H9 (cell line): ENCODE data around the gene UGT1A7. TPM values are rescaled to one million over a fixed set of nuclear protein-coding genes. Genes with fewer than 3 reads are reported as not detected.

Source experiments
- DNase-seq: peaks from one replicate; pipeline ENCODE4 v3.0.0-alpha.2; 2017
- H2AFZ ChIP-seq: one replicate; pipeline ENCODE4 v1.6.1; 2013; ENCODE audit warnings: mild to moderate bottlenecking, low read length, control low read depth, moderate library complexity
- H2AK5ac ChIP-seq: 2 replicates; pipeline ENCODE4 v1.6.1; 2013; ENCODE audit warnings: low read length, control low read depth, mixed read lengths; ENCODE audit not compliant: insufficient read length
- H2BK120ac ChIP-seq: one replicate; pipeline ENCODE4 v1.6.1; 2013; ENCODE audit warnings: low read depth, mild to moderate bottlenecking, low read length, control low read depth, inconsistent platforms; ENCODE audit not compliant: poor library complexity, severe bottlenecking
- H2BK12ac ChIP-seq: 2 replicates; pipeline ENCODE4 v1.6.1; 2013; ENCODE audit warnings: low read length, control low read depth, mixed read lengths, low read depth; ENCODE audit not compliant: insufficient read length
- H2BK15ac ChIP-seq: 2 replicates; pipeline ENCODE4 v1.6.1; 2013; ENCODE audit warnings: low read depth, low read length, control low read depth
- H2BK20ac ChIP-seq: one replicate; pipeline ENCODE4 v1.6.1; 2013; ENCODE audit warnings: low read depth, mild to moderate bottlenecking, low read length, control low read depth, inconsistent platforms; ENCODE audit not compliant: poor library complexity, severe bottlenecking
- H2BK5ac ChIP-seq: 2 replicates; pipeline ENCODE4 v1.6.1; 2013; ENCODE audit warnings: low read length, control low read depth, mixed read lengths; ENCODE audit not compliant: insufficient read length
- H3K14ac ChIP-seq: 2 replicates; pipeline ENCODE4 v1.6.1; 2013; ENCODE audit warnings: low read length, control low read depth; ENCODE audit not compliant: insufficient read depth
- H3K18ac ChIP-seq: 2 replicates; pipeline ENCODE4 v1.6.1; 2013; ENCODE audit warnings: low read depth, mild to moderate bottlenecking, mixed read lengths, low read length, control low read depth; ENCODE audit not compliant: insufficient read length
- H3K23ac ChIP-seq: 2 replicates; pipeline ENCODE4 v1.6.1; 2013; ENCODE audit warnings: low read length, control low read depth, mixed read lengths, low read depth; ENCODE audit not compliant: insufficient read length
- H3K23me2 ChIP-seq: 2 replicates; pipeline ENCODE4 v1.6.1; 2013; ENCODE audit warnings: low read depth, mild to moderate bottlenecking, mixed read lengths, low read length, control low read depth; ENCODE audit not compliant: insufficient read length, poor library complexity, severe bottlenecking
- H3K27ac ChIP-seq: 2 replicates; pipeline ENCODE4 v1.5.1; 2013; ENCODE audit warnings: low read length, control low read depth, mixed read lengths, low read depth; ENCODE audit not compliant: insufficient read length
- H3K27me3 ChIP-seq: 2 replicates; pipeline ENCODE4 v1.6.1; 2013; ENCODE audit warnings: low read length, control low read depth, inconsistent platforms; ENCODE audit not compliant: insufficient read depth
- H3K4ac ChIP-seq: 2 replicates; pipeline ENCODE4 v1.6.1; 2013; ENCODE audit warnings: low read depth, mild to moderate bottlenecking, control low read depth, inconsistent platforms, low read length, moderate library complexity
- H3K4me1 ChIP-seq: 2 replicates; pipeline ENCODE4 v1.6.1; 2013; ENCODE audit warnings: low read length, control low read depth, inconsistent platforms; ENCODE audit not compliant: insufficient read depth
- H3K4me2 ChIP-seq: 2 replicates; pipeline ENCODE4 v1.6.1; 2013; ENCODE audit warnings: low read length, control low read depth, mixed read lengths; ENCODE audit not compliant: insufficient read length, insufficient read depth
- H3K56ac ChIP-seq: 2 replicates; pipeline ENCODE4 v1.6.1; 2013; ENCODE audit warnings: low read depth, mild to moderate bottlenecking, mixed read lengths, low read length, control low read depth; ENCODE audit not compliant: insufficient read length
- H3K79me1 ChIP-seq: 2 replicates; pipeline ENCODE4 v1.6.1; 2013; ENCODE audit warnings: low read depth, mild to moderate bottlenecking, moderate library complexity, low read length, control low read depth, inconsistent platforms; ENCODE audit not compliant: insufficient read depth, poor library complexity, severe bottlenecking
- H3K79me2 ChIP-seq: 2 replicates; pipeline ENCODE4 v1.6.1; 2013; ENCODE audit warnings: low read length, control low read depth, inconsistent platforms; ENCODE audit not compliant: insufficient read depth
- H3K9ac ChIP-seq: 2 replicates; pipeline ENCODE4 v1.6.1; 2013; ENCODE audit warnings: low read length, control low read depth, mixed read lengths; ENCODE audit not compliant: insufficient read length; ENCODE audit errors: extremely low read depth
- H3K9me3 ChIP-seq: one replicate; pipeline ENCODE4 v1.6.1; 2013; ENCODE audit warnings: low read depth, low read length, inconsistent platforms; ENCODE audit not compliant: control insufficient read depth
- H3T11ph ChIP-seq: one replicate; pipeline ENCODE4 v1.6.1; 2013; ENCODE audit warnings: mild to moderate bottlenecking, low read length, control low read depth, inconsistent platforms
- H4K20me1 ChIP-seq: one replicate; pipeline ENCODE4 v1.6.1; 2013; ENCODE audit not compliant: control insufficient read depth, insufficient read length, insufficient read depth
- H4K5ac ChIP-seq: 2 replicates; pipeline ENCODE4 v1.6.1; 2013; ENCODE audit warnings: low read depth, mild to moderate bottlenecking, mixed read lengths, low read length, control low read depth; ENCODE audit not compliant: insufficient read length
- H4K8ac ChIP-seq: replicated peaks from 2 replicates; pipeline ENCODE4 v1.6.1; 2013; ENCODE audit warnings: low read length, control low read depth, mixed read lengths, low read depth; ENCODE audit not compliant: insufficient read length
- H4K91ac ChIP-seq: 2 replicates; pipeline ENCODE4 v1.6.1; 2013; ENCODE audit warnings: low read depth, mild to moderate bottlenecking, moderate library complexity, mixed read lengths, low read length, control low read depth; ENCODE audit not compliant: insufficient read length
- H3K27ac Mint-ChIP-seq, 3 experiments: 2 replicates in 2 of 3; 3 replicates in 1 of 3; pipeline ENCODE4 v1.8.0; 2020 to 2021; ENCODE audit warnings: mixed read lengths in 3 of 3, mild to moderate bottlenecking in 1 of 3, moderate library complexity in 1 of 3
- H3K27me3 Mint-ChIP-seq: 2 replicates; pipeline ENCODE4 v1.8.0; 2021; ENCODE audit warnings: low read depth, mild to moderate bottlenecking, moderate library complexity, mixed read lengths
- H3K36me3 Mint-ChIP-seq, 3 experiments: 2 replicates in 2 of 3; 3 replicates in 1 of 3; pipeline ENCODE4 v1.8.0; 2020 to 2021; ENCODE audit warnings: low read depth in 3 of 3, mixed read lengths in 3 of 3; ENCODE audit not compliant: insufficient read depth in 1 of 3
- H3K4me1 Mint-ChIP-seq, 2 experiments: 2 replicates each; pipeline ENCODE4 v1.8.0; 2020; ENCODE audit warnings: mixed read lengths in 2 of 2
- H3K4me3 Mint-ChIP-seq, 2 experiments: 2 replicates in 1 of 2; 3 replicates in 1 of 2; pipeline ENCODE4 v1.8.0; 2020 to 2021; ENCODE audit warnings: mild to moderate bottlenecking in 2 of 2, mixed read lengths in 2 of 2, moderate library complexity in 1 of 2
- H3K9me3 Mint-ChIP-seq, 2 experiments: 2 replicates in 1 of 2; 3 replicates in 1 of 2; pipeline ENCODE4 v1.8.0; 2020; ENCODE audit warnings: mild to moderate bottlenecking in 2 of 2, mixed read lengths in 2 of 2, moderate library complexity in 1 of 2
- CTCF ChIP-seq: fragments of 200-600 bp; sonication (generic); conservative IDR thresholded peaks from 3 replicates; pipeline ENCODE4 v1.8.0; 2021; ENCODE audit warnings: antibody characterized with exemption, mild to moderate bottlenecking
- WGBS: extraction: QIAGEN DNeasy Blood & Tissue Kit; methylation state at CpG from one replicate; pipeline ENCODE4 v1.1.7; 2013; ENCODE audit warnings: missing lambda C conversion rate, low lambda C conversion rate, mixed read lengths; ENCODE audit not compliant: insufficient read length; ENCODE audit errors: extremely low coverage; 5-methylcytosine and 5-hydroxymethylcytosine counted together
- total RNA-seq: library from RNA; stranded (reverse); gene quantifications from 2 replicates; pipeline ENCODE4 v1.2.1, GENCODE V29; 2021

The UGT1A7 gene
- total RNA-seq, 1 experiment from 2014 or later: not detected

DNA sequence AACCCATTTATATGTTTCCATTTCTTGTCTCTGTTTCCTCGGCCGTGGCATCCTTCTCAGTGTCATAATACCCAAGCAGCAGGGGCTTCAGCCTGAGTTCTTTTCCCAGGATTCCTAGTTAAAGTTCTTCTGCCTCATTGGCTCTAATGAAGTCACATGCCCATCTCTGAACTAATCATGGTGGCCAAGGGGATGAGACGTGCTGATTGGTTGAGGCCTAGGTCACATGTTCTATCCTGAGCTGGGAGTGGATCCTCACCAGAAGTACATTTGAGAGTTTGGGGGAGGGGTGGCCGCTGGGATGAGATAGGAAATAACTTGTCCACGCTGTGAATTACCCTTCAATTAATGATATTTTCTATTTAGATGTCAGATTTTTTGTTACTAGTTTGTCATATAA, 27.2 kb downstream of the UGT1A7 start:
- Mint-ChIP-seq H3K9me3 (peaks cover 3 to 4% of the 10 kb centered on the region in 2 experiments; a peak in 3 of 5 replicates), H3K4me3 (no peak overlapping the region), H3K27ac (no peak overlapping the region), H3K4me1 (peaks cover 7% of the 10 kb centered on the region in 2 experiments), H3K36me3 (peaks cover 0 to 4% (median 0%) of the 10 kb centered on the region in 3 experiments; a peak in 1 of 7 replicates), H3K27me3 (peaks cover 8% of the 10 kb centered on the region)
- no peak overlapping the region for H2BK12ac ChIP-seq
- no peak overlapping the region for H2BK15ac ChIP-seq
- no peaks in the 10 kb centered on the region for H3K27me3 ChIP-seq
- no peak overlapping the region for H4K91ac ChIP-seq
- H3K79me2 ChIP-seq: no peaks in the 10 kb centered on the region
- no peak overlapping the region for H3K27ac ChIP-seq
- no peak overlapping the region for H4K5ac ChIP-seq
- H3K4ac ChIP-seq: no peak overlapping the region
- H2AK5ac ChIP-seq: no peak overlapping the region
- no peaks in the 10 kb centered on the region for H3K4me1 ChIP-seq
- no peak for TF ChIP-seq CTCF
- no peak overlapping the region for H3K9ac ChIP-seq
- no peaks in the 10 kb centered on the region for H3K79me1 ChIP-seq
- H2BK20ac ChIP-seq: no peak overlapping the region
- DNase-seq: no peak
- no peak overlapping the region for H2AFZ ChIP-seq
- no peak overlapping the region for H3K23ac ChIP-seq
- no CpG with 5 or more reads among the region's 5 CpGs for WGBS
- H4K8ac ChIP-seq: no peak overlapping the region
- no peak overlapping the region for H3K4me2 ChIP-seq
- H3K23me2 ChIP-seq: peaks cover 5% of the 10 kb centered on the region
- no peak overlapping the region for H2BK5ac ChIP-seq
- no peak overlapping the region for H2BK120ac ChIP-seq
- H3T11ph ChIP-seq: no peak overlapping the region
- H3K14ac ChIP-seq: no peak overlapping the region
- H3K9me3 ChIP-seq: no peaks in the 10 kb centered on the region
- H4K20me1 ChIP-seq: no peaks in the 10 kb centered on the region
- H3K56ac ChIP-seq: no peak overlapping the region
- no peak overlapping the region for H3K18ac ChIP-seq
